OCI-LY3 (cell line): ENCODE data around the gene APBB1IP.
A peak's percentile ranks its signal among the peaks of the same experiment; 100 is the strongest.
"Not testable (repeated sequence)": the region's sequence is repeated elsewhere in the genome, so short reads cannot be mapped to it uniquely, and the experiment has no call there.

Source experiments
- H2AFZ ChIP-seq: fragments of 200-600, 300-600 bp; shearing (Covaris generic); 2 replicates; pipeline ENCODE4 v1.6.0; 2014; ENCODE audit warnings: antibody characterized with exemption, low read depth, low read length
- H3K27ac ChIP-seq: fragments of 200-600, 300-600 bp; sonication (generic); 2 replicates; pipeline ENCODE4 v1.5.1; 2014; ENCODE audit warnings: mild to moderate bottlenecking, low read length, moderate library complexity, mixed read lengths
- H3K27me3 ChIP-seq: fragments of 200-600, 300-600 bp; sonication (generic); 2 replicates; pipeline ENCODE4 v1.6.1; 2014; ENCODE audit warnings: low read depth, low read length, mixed read lengths
- H3K36me3 ChIP-seq: fragments of 200-600, 300-600 bp; sonication (generic); replicated peaks from 2 replicates; pipeline ENCODE3; 2014; ENCODE audit warnings: low read depth, low read length, mixed read lengths
- H3K4me1 ChIP-seq: fragments of 300-600, 200-600 bp; sonication (generic); 2 replicates; pipeline ENCODE4 v1.6.1; 2014; ENCODE audit warnings: low read length, mixed read lengths
- H3K4me2 ChIP-seq: fragments of 200-600, 300-600 bp; sonication (generic); 2 replicates; pipeline ENCODE4 v1.6.1; 2014; ENCODE audit warnings: low read length, mixed read lengths
- H3K4me3 ChIP-seq: fragments of 300-600, 200-600 bp; sonication (generic); 2 replicates; pipeline ENCODE4 v1.5.1; 2014; ENCODE audit warnings: antibody characterized with exemption, mild to moderate bottlenecking, low read length, moderate library complexity
- H3K79me2 ChIP-seq: fragments of 300-600, 200-600 bp; shearing (Covaris generic); 2 replicates; pipeline ENCODE4 v1.6.1; 2014; ENCODE audit warnings: mild to moderate bottlenecking, low read length, mixed read lengths
- H3K9ac ChIP-seq: fragments of 300-600, 200-600 bp; shearing (Covaris generic); 2 replicates; pipeline ENCODE4 v1.6.0; 2014; ENCODE audit warnings: mild to moderate bottlenecking, low read length, moderate library complexity
- H3K9me3 ChIP-seq: fragments of 200-600, 300-600 bp; shearing (Covaris generic); 2 replicates; pipeline ENCODE4 v1.6.1; 2014; ENCODE audit warnings: low read length, mixed read lengths; ENCODE audit not compliant: insufficient read depth
- H4K20me1 ChIP-seq: fragments of 200-600, 300-600 bp; sonication (generic); 2 replicates; pipeline ENCODE4 v1.6.1; 2016; ENCODE audit warnings: low read length, mixed read lengths; ENCODE audit not compliant: insufficient read depth
- CTCF ChIP-seq: fragments of 200-600, 300-600 bp; sonication (generic); IDR thresholded peaks from 2 replicates; pipeline ENCODE4 v1.5.1; 2014; ENCODE audit warnings: antibody characterized with exemption, low read length, low read depth
- EZH2phosphoT487 ChIP-seq: fragments of 200-600 bp; shearing (Covaris generic); IDR thresholded peaks from 2 replicates; pipeline ENCODE4 v1.6.1; 2018; ENCODE audit warnings: antibody characterized with exemption, mixed run types, low read depth

APBB1IP gene

GRCh38 chr10:26464632-26465280, 26.6 kb downstream of the APBB1IP start:
- Histone ChIP-seq H3K27ac (peak overlapping the region; percentile 84), H3K79me2 (peaks cover 93% of the 10 kb centered on the region), H3K27me3 (no peaks in the 10 kb centered on the region), H3K9me3 (no peaks in the 10 kb centered on the region), H3K4me3 (no peak overlapping the region), H4K20me1 (peaks cover 24% of the 10 kb centered on the region), H2AFZ (no peak overlapping the region), H3K4me1 (peaks cover 62% of the 10 kb centered on the region), H3K36me3 (peaks cover 38% of the 10 kb centered on the region), H3K4me2 (peak overlapping the region; percentile 69), H3K9ac (peak overlapping the region; percentile 41)
- TF ChIP-seq CTCF (no peak), EZH2phosphoT487 (no peak)

GRCh38 chr10:26466531-26466930, 28.4 kb downstream of the APBB1IP start:
- Histone ChIP-seq H3K36me3 (peaks cover 31% of the 10 kb centered on the region), H4K20me1 (peaks cover 31% of the 10 kb centered on the region), H3K4me1 (peaks cover 67% of the 10 kb centered on the region), H3K79me2 (peaks cover 95% of the 10 kb centered on the region)
- H3K4me3 ChIP-seq, H3K27me3 ChIP-seq, H2AFZ ChIP-seq, H3K4me2 ChIP-seq, H3K9me3 ChIP-seq, H3K9ac ChIP-seq, H3K27ac ChIP-seq: not testable (repeated sequence)

- H3K4me1 ChIP-seq = peaks cover 77% of the 10 kb centered on the region
- peak overlapping the region; percentile 70 for H3K27ac ChIP-seq
- peak overlapping the region; percentile 56 for H3K4me2 ChIP-seq
Observed at GRCh38 chr10:26467639-26468038, 29.5 kb downstream of the APBB1IP start.

GRCh38 chr10:26468291-26468690, 30.1 kb downstream of the APBB1IP start:
- TF ChIP-seq EZH2phosphoT487 (no peak), CTCF (no peak)
- peaks cover 95% of the 10 kb centered on the region for H3K79me2 ChIP-seq
- H3K27me3 ChIP-seq = no peaks in the 10 kb centered on the region
- H4K20me1 ChIP-seq = peaks cover 28% of the 10 kb centered on the region
- H3K4me2 ChIP-seq = peak overlapping the region; percentile 56
- peaks cover 21% of the 10 kb centered on the region for H3K36me3 ChIP-seq
- H3K9me3 ChIP-seq = no peaks in the 10 kb centered on the region
- H3K4me3 ChIP-seq = 0 out of 2 replicates have a peak overlapping the region, but pooled peaks have one; percentile 0
- H2AFZ ChIP-seq = no peak overlapping the region
- peaks cover 80% of the 10 kb centered on the region for H3K4me1 ChIP-seq
- H3K9ac ChIP-seq = no peak overlapping the region
- H3K27ac ChIP-seq = no peak overlapping the region

More at GRCh38 chr10:26467639-26468038, 29.5 kb downstream of the APBB1IP start:
- H2AFZ ChIP-seq = no peak overlapping the region
- peaks cover 35% of the 10 kb centered on the region for H4K20me1 ChIP-seq
- H3K9me3 ChIP-seq = no peaks in the 10 kb centered on the region
- H3K4me3 ChIP-seq = peak overlapping the region; percentile 20
- TF ChIP-seq CTCF (no peak), EZH2phosphoT487 (no peak)
- H3K79me2 ChIP-seq = peaks cover 95% of the 10 kb centered on the region
- 0 out of 2 replicates have a peak overlapping the region, but pooled peaks have one; percentile 11 for H3K9ac ChIP-seq
- H3K27me3 ChIP-seq = no peaks in the 10 kb centered on the region
- peaks cover 24% of the 10 kb centered on the region for H3K36me3 ChIP-seq
